Esophagus squamous epithelium (tissue), 5 donors: ENCODE data around the gene ANKRD44. TPM values are rescaled to one million over a fixed set of nuclear protein-coding genes. Genes with fewer than 3 reads are reported as not detected.
"Not testable (repeated sequence)": the region's sequence is repeated elsewhere in the genome, so short reads cannot be mapped to it uniquely, and the experiment has no call there.

Experiments used
- DNase-seq: peaks from one replicate; lab custom pipeline; 2025; lab: John Stamatoyannopoulos, UW
- H3K27ac ChIP-seq, 4 donors: fragments of 200-600 bp; sonication (generic); one replicate each; pipeline ENCODE4 v1.5.1; 2016 to 2019; ENCODE audit warnings: mild to moderate bottlenecking in 1 of 4
- H3K27me3 ChIP-seq, 4 donors: fragments of 200-600 bp; sonication (generic); 1 replicate in 3 of 4; 2 replicates in 1 of 4; pipeline versions ENCODE4 v1.5.1 to v1.6.0; 2017 to 2021; ENCODE audit warnings: antibody characterized with exemption in 1 of 4
- H3K36me3 ChIP-seq, 3 donors: fragments of 200-600 bp; sonication (generic); one replicate each; pipeline ENCODE4 v1.5.1; 2016 to 2019
- H3K4me1 ChIP-seq, 3 donors: fragments of 200-600 bp; sonication (generic); one replicate each; pipeline ENCODE4 v1.5.1; 2017 to 2019
- H3K4me3 ChIP-seq, 4 donors: fragments of 200-600 bp; sonication (generic); 1 replicate in 3 of 4; 2 replicates in 1 of 4; pipeline ENCODE4 v1.5.1; 2016 to 2019; ENCODE audit warnings: mild to moderate bottlenecking in 2 of 4, moderate library complexity in 1 of 4
- H3K9me3 ChIP-seq, 3 donors: fragments of 200-600 bp; sonication (generic); one replicate each; pipeline ENCODE4 v1.5.1; 2016 to 2019
- POLR2A ChIP-seq, 4 donors: fragments of 450-650 bp; IDR thresholded peaks; one replicate each; pipeline ENCODE4 v1.6.1; 2017; ENCODE audit warnings: antibody characterized with exemption in 4 of 4, mild to moderate bottlenecking in 4 of 4, moderate library complexity in 3 of 4
- WGBS, 2 donors: methylation state at CpG; one replicate each; pipeline ENCODE4 v1.1.5; 2018; 5-methylcytosine and 5-hydroxymethylcytosine counted together
- intact Hi-C: fragments of 100-400 bp; cut with DNase I; formaldehyde crosslinking; loops from one replicate; pipeline ENCODE4 v1.15.0; 2022
- total RNA-seq, 4 donors: library from RNA; depleted of rRNA; stranded (reverse); fragments of >200 nt; gene quantifications; one replicate each; pipeline ENCODE4 v1.1.0, GENCODE V29; 2016
- TF ChIP-seq, protein P1 (sequence below), 6 experiments: fragments of 450-650 bp in 4 of 6; fragments of 200-600 bp in 2 of 6; sonication (generic) in 2 of 6; IDR thresholded peaks; one replicate each; pipeline ENCODE4 v1.5.1; 2016 to 2019; ENCODE audit warnings: antibody characterized with exemption in 6 of 6, mild to moderate bottlenecking in 4 of 6, moderate library complexity in 4 of 6
- donor health status: DM: yes; HTN: yes; CAD: no.

ANKRD44 gene
- total RNA-seq, 4 donors from 2014 or later: 4.5 to 54.0 (median 11.4) TPM

DNA sequence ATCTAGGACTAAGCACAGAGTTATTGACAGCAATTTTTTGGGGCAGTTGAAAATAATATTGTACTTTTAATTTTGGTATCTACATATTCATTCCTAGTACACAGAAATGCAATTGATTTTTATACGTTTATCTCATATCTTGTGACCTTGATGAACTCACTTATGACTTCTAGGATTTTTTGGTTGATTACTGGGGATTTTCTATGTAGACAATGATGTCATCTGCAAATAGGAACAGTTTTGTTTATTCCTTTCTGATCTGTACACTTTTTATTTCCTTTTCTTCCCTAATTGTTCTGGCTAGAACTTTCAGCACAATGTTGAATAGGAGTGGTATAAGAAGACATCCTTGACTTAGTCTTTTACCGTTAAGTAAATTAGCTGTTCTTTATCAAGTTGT lies 240.6 kb downstream of the ANKRD44 start:
- H3K36me3 ChIP-seq: no peaks in the 10 kb centered on the region
- no peak overlapping the region for H3K27ac ChIP-seq
- intact Hi-C loops: no loop called here
- H3K9me3 ChIP-seq: no peaks in the 10 kb centered on the region
- H3K4me3 ChIP-seq: no peak overlapping the region
- H3K27me3 ChIP-seq: no peaks in the 10 kb centered on the region
- no peak for TF ChIP-seq POLR2A (IDR thresholded peaks at IDR 0.05)
- TF ChIP-seq, protein P1, sequence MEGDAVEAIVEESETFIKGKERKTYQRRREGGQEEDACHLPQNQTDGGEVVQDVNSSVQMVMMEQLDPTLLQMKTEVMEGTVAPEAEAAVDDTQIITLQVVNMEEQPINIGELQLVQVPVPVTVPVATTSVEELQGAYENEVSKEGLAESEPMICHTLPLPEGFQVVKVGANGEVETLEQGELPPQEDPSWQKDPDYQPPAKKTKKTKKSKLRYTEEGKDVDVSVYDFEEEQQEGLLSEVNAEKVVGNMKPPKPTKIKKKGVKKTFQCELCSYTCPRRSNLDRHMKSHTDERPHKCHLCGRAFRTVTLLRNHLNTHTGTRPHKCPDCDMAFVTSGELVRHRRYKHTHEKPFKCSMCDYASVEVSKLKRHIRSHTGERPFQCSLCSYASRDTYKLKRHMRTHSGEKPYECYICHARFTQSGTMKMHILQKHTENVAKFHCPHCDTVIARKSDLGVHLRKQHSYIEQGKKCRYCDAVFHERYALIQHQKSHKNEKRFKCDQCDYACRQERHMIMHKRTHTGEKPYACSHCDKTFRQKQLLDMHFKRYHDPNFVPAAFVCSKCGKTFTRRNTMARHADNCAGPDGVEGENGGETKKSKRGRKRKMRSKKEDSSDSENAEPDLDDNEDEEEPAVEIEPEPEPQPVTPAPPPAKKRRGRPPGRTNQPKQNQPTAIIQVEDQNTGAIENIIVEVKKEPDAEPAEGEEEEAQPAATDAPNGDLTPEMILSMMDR (IDR thresholded peaks at IDR 0.05): no peak
- WGBS, 2 donors: 57 to 59% methylated on average over 2 of the region's 2 CpGs
- H3K4me1 ChIP-seq: no peaks in the 10 kb centered on the region
- no peak for DNase-seq

DNA sequence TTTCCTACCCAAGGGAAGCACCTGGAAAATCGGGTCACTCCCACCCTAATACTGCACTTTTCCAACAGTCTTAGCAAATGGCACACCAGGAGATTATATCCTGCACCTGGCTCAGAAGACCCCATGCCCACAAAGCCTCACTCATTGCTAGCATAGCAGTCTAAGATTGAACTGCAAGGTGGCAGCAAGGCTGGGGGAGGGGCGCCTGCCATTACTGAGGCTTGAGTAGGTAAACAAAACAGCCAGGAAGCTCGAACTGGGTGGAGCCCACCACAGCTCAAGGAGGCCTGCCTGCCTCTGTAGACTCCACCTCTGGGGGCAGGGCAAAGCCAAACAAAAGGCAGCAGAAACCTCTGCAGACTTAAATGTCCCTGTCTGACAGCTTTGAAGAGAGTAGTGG lies 248.0 kb downstream of the ANKRD44 start:
- H3K36me3 ChIP-seq: peaks cover 0 to 13% (median 0%) of the 10 kb centered on the region in 3 donors
- intact Hi-C loops, H3K9me3 ChIP-seq, DNase-seq, H3K27me3 ChIP-seq, H3K4me1 ChIP-seq, H3K27ac ChIP-seq, H3K4me3 ChIP-seq: not testable (repeated sequence)
- WGBS, 2 donors: 60 to 90% methylated on average over 1 to 2 of the region's 3 CpGs

DNA sequence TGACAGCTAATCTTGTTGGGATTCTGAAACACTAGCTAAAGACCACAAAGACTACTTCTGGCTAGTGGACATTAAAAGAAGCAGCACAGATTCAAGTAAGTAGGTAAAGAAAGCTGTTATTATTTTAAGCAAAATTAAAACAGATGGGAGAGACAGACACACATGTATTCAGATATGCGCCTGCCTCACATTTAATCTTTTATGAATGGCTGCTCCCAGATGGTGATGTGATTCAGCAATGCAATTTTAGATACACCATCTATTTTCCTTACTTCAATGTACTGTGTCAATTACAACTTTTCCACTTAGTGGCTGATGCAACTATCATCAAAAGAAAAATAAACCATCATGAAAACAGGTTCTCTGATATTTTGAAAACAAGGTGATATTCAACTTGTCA lies 251.1 kb downstream of the ANKRD44 start:
- peaks cover 0 to 13% (median 0%) of the 10 kb centered on the region in 3 donors for H3K36me3 ChIP-seq
- no peak overlapping the region for H3K27ac ChIP-seq
- WGBS, 2 donors: 96% methylated on average over 1 of the region's 1 CpG
- DNase-seq: no peak
- no peak overlapping the region for H3K4me3 ChIP-seq
- TF ChIP-seq, protein P1 (IDR thresholded peaks at IDR 0.05): no peak
- no peak for TF ChIP-seq POLR2A (IDR thresholded peaks at IDR 0.05)
- H3K9me3 ChIP-seq: peaks cover 0 to 14% (median 7%) of the 10 kb centered on the region in 3 donors
- intact Hi-C loops: no loop called here
- H3K4me1 ChIP-seq: no peaks in the 10 kb centered on the region
- H3K27me3 ChIP-seq: no peaks in the 10 kb centered on the region

DNA sequence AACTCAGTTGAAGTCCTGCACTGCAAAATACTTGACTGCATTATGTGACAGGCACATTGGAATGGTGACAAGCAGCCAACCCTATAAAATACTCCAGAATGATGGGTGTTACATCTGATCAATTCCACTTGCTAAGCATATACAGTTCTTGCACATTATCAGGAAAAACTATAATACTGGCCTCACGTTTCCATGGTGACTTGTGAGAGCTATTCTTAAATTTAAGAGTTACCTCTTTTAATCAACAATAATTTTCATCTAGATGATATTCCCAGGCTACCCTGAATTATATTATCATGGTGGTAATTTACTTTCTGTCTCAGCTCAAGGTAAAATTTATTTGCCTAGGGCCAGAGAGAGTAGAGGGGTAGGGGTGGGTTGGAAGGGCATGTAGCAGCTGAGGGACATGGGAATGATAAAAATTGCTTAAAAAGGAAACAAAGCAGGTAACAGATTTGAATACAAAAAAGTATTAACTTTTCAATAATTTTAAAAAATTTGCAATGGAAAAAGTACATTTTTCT lies 251.7 kb downstream of the ANKRD44 start:
- Histone ChIP-seq H3K4me3 (no peak overlapping the region), H3K36me3 (peaks cover 0 to 13% (median 0%) of the 10 kb centered on the region in 3 donors), H3K4me1 (no peaks in the 10 kb centered on the region), H3K9me3 (peaks cover 0 to 16% (median 7%) of the 10 kb centered on the region in 3 donors), H3K27ac (no peak overlapping the region), H3K27me3 (no peaks in the 10 kb centered on the region)
- DNase-seq: no peak
- no peak for TF ChIP-seq POLR2A (IDR thresholded peaks at IDR 0.05)
- TF ChIP-seq, protein P1 (IDR thresholded peaks at IDR 0.05): no peak
- 83 to 88% methylated on average over 1 of the region's 1 CpG for WGBS, 2 donors
- intact Hi-C loops: no loop called here

DNA sequence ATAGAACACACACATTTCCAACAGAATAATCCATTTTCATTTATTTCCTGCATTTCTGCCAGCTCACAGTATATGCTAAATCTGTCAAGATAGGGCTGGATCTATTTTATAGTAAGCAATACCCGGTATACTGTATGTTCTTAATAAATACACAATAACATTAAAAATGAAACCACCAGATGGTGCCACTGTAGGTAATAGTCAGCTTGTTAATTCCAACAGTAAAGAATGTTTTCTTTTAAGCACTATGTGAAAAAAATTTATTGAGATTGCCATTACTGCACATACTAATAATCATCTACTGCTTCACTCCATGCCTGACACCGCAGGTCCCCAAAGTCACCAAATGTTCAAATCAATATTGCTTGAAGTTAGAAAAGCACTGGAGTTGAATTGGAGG lies 252.6 kb downstream of the ANKRD44 start:
- TF ChIP-seq, protein P1 (IDR thresholded peaks at IDR 0.05): no peak
- TF ChIP-seq POLR2A (IDR thresholded peaks at IDR 0.05): no peak
- H3K9me3 ChIP-seq: peaks cover 0 to 16% (median 7%) of the 10 kb centered on the region in 3 donors
- intact Hi-C loops: no loop called here
- 79 to 88% methylated on average over 2 of the region's 2 CpGs for WGBS, 2 donors
- no peak for DNase-seq
- no peak overlapping the region for H3K4me3 ChIP-seq
- no peaks in the 10 kb centered on the region for H3K4me1 ChIP-seq
- no peak overlapping the region for H3K27ac ChIP-seq
- no peaks in the 10 kb centered on the region for H3K27me3 ChIP-seq
- peaks cover 0 to 13% (median 0%) of the 10 kb centered on the region in 3 donors for H3K36me3 ChIP-seq

DNA sequence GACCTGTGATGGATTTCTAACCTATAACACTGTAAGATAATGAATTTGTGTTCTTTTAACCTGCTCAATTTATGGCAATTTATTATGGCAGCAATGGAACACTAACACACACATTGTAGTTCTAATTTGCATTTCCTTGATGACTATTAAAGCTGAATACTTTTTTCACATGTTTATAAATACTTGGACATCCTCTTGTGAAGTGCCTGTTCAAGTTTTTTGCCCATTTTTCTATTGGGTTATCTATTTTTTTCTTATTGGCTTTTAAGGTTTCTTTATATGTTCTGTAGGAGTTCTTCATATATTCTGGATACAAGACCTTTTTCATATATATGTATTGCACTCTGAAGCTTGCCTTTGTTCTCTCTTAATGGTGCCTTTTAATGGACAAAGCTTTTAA lies 255.5 kb downstream of the ANKRD44 start:
- H3K36me3 ChIP-seq: no peaks in the 10 kb centered on the region

More for the DNA sequence above, 255.5 kb downstream of the ANKRD44 start:
- DNase-seq: no peak
- Histone ChIP-seq H3K27ac (no peak overlapping the region), H3K9me3 (peaks cover 0 to 16% (median 7%) of the 10 kb centered on the region in 3 donors), H3K4me3 (no peak overlapping the region), H3K27me3 (no peaks in the 10 kb centered on the region), H3K4me1 (no peaks in the 10 kb centered on the region)
- TF ChIP-seq, protein P1 (IDR thresholded peaks at IDR 0.05): no peak
- no peak for TF ChIP-seq POLR2A (IDR thresholded peaks at IDR 0.05)
- intact Hi-C loops: no loop called here
